GM12875 (cell line): ENCODE measurements around the gene TFF3.

ENCODE experiments used
- H3K4me3 ChIP-seq: one replicate; pipeline ENCODE4 v1.5.1; 2011; ENCODE audit warnings: low read depth, low read length, control low read depth
- CTCF ChIP-seq: IDR thresholded peaks from 2 replicates; pipeline ENCODE4 v1.5.1; 2011; ENCODE audit warnings: low read depth, mild to moderate bottlenecking, control low read depth, inconsistent platforms, low read length, moderate library complexity, borderline replicate concordance; ENCODE audit not compliant: insufficient read depth

TFF3 gene

GRCh38 chr21:42332557-42333317, 17.5 kb upstream of the TFF3 start:
- H3K4me3 ChIP-seq = no peak overlapping the region
- no peak for TF ChIP-seq CTCF

GRCh38 chr21:42331660-42332059, 16.5 kb upstream of the TFF3 start:
- no peak overlapping the region for H3K4me3 ChIP-seq
- TF ChIP-seq CTCF = no peak

GRCh38 chr21:42330380-42331371, 15.5 kb upstream of the TFF3 start:
- TF ChIP-seq CTCF = no peak
- no peak overlapping the region for H3K4me3 ChIP-seq

- H3K4me3 ChIP-seq = no peak overlapping the region
- no peak for TF ChIP-seq CTCF
These were observed 9.7 kb upstream of the TFF3 start for GRCh38 chr21:42324896-42325295.

- H3K4me3 ChIP-seq = no peak overlapping the region
- TF ChIP-seq CTCF = no peak
These were observed 6.6 kb upstream of the TFF3 start for GRCh38 chr21:42321845-42322244.

- no peak overlapping the region for H3K4me3 ChIP-seq
- TF ChIP-seq CTCF = no peak
These were observed 6.0 kb upstream of the TFF3 start for GRCh38 chr21:42321231-42321630.

- H3K4me3 ChIP-seq = no peak overlapping the region
- no peak for TF ChIP-seq CTCF
These were observed 5.6 kb upstream of the TFF3 start for GRCh38 chr21:42320791-42321190.
